HUES48 (cell line): Measurements from ENCODE around the gene EML6.
"Not testable (repeated sequence)": the region's sequence is repeated elsewhere in the genome, so short reads cannot be mapped to it uniquely, and the experiment has no call there.

ENCODE experiments used
- H3K27ac ChIP-seq: one replicate; pipeline ENCODE4 v1.7.0; 2013; ENCODE audit warnings: low read depth, low read length, inconsistent platforms
- H3K27me3 ChIP-seq: 2 replicates; pipeline ENCODE4 v1.6.1; 2013; ENCODE audit warnings: mild to moderate bottlenecking, low read length; ENCODE audit not compliant: control insufficient read depth, insufficient read depth
- H3K36me3 ChIP-seq: 2 replicates; pipeline ENCODE4 v1.6.1; 2013; ENCODE audit warnings: low read length; ENCODE audit not compliant: control insufficient read depth, insufficient read depth
- H3K4me1 ChIP-seq: 2 replicates; pipeline ENCODE4 v1.6.1; 2013; ENCODE audit warnings: mild to moderate bottlenecking, low read length; ENCODE audit not compliant: control insufficient read depth, insufficient read depth
- H3K4me3 ChIP-seq: 2 replicates; pipeline ENCODE4 v1.5.1; 2013; ENCODE audit warnings: mild to moderate bottlenecking, low read depth, low read length
- H3K9ac ChIP-seq: 2 replicates; pipeline ENCODE4 v1.6.1; 2013; ENCODE audit warnings: mild to moderate bottlenecking, low read depth, low read length, moderate library complexity
- H3K9me3 ChIP-seq: 2 replicates; pipeline ENCODE4 v1.6.1; 2013; ENCODE audit warnings: low read length; ENCODE audit not compliant: control insufficient read depth, insufficient read depth

The EML6 gene

DNA sequence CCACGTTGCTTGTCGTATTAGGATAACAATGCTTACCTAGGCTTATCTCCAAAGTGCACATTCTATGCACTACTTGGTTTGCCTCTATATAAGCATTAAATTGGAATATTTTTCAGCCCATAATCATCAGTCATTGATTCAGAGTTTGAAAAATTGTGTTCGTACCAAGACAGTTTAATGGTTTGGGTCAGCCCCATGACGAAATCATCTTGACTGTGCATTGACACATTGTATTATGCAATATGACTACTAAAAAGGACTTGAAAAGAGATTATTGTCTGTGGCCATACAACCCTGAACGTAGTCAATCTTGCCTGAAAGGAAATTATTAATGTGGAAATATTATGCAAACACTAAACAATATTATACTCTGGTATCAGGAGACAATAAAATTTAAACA is 141.3 kb downstream of the EML6 start:
- Histone ChIP-seq H3K27ac (no peak overlapping the region), H3K9ac (no peak overlapping the region), H3K27me3 (no peaks in the 10 kb centered on the region), H3K36me3 (no peaks in the 10 kb centered on the region), H3K9me3 (no peaks in the 10 kb centered on the region), H3K4me3 (no peak overlapping the region), H3K4me1 (peaks cover 11% of the 10 kb centered on the region)

GRCh38 chr2:54866179-54866578 is 142.7 kb downstream of the EML6 start:
- Histone ChIP-seq H3K27ac (no peak overlapping the region), H3K4me1 (peaks cover 11% of the 10 kb centered on the region), H3K9me3 (no peaks in the 10 kb centered on the region), H3K9ac (no peak overlapping the region), H3K36me3 (no peaks in the 10 kb centered on the region), H3K27me3 (no peaks in the 10 kb centered on the region), H3K4me3 (no peak overlapping the region)

DNA sequence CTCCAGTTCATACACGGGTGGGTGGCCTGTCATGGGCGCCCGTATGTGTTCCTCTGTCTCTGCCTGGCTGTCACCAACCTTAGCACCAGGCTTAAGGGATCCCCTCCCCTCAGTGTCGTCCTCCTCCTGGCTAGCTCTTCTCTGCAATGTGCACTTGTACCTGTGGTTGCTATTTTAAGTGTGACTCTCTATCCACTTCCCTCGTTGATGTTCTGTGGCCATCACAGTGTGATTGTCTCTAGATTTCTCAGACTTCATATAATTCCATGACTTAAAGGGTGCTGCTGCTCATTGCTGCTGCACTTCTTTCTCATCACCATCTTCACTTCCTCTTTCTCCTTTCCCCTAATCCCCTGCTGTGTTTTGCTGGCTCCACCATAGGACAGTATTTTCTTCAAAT is 143.4 kb downstream of the EML6 start:
- Histone ChIP-seq H3K27me3 (no peaks in the 10 kb centered on the region), H3K9ac (no peak overlapping the region), H3K36me3 (no peaks in the 10 kb centered on the region), H3K4me1 (peaks cover 11% of the 10 kb centered on the region), H3K27ac (no peak overlapping the region), H3K4me3 (no peak overlapping the region), H3K9me3 (no peaks in the 10 kb centered on the region)

DNA sequence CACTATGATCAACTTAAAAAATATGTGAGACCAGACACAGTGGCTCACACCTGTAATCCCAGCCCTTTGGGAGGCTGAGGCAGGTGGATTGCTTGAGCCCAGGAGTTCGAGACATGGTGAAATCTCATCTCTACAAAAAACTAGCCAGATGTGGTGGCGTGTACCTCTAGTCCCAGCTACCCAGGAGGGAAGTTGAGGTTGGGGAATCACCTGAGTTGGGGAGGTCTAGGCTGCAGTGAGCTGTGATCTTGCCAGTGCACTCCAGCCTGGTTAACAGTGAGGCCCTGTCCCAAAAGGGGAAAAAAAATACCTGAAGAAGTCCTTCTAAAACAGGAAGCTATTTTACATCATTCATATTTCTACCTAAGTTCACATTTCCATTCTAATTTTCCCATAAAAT is 144.0 kb downstream of the EML6 start:
- no peak overlapping the region for H3K4me3 ChIP-seq
- peaks cover 9% of the 10 kb centered on the region for H3K4me1 ChIP-seq
- no peaks in the 10 kb centered on the region for H3K36me3 ChIP-seq
- no peaks in the 10 kb centered on the region for H3K9me3 ChIP-seq
- no peak overlapping the region for H3K9ac ChIP-seq
- H3K27ac ChIP-seq, result no peak overlapping the region
- no peaks in the 10 kb centered on the region for H3K27me3 ChIP-seq

DNA sequence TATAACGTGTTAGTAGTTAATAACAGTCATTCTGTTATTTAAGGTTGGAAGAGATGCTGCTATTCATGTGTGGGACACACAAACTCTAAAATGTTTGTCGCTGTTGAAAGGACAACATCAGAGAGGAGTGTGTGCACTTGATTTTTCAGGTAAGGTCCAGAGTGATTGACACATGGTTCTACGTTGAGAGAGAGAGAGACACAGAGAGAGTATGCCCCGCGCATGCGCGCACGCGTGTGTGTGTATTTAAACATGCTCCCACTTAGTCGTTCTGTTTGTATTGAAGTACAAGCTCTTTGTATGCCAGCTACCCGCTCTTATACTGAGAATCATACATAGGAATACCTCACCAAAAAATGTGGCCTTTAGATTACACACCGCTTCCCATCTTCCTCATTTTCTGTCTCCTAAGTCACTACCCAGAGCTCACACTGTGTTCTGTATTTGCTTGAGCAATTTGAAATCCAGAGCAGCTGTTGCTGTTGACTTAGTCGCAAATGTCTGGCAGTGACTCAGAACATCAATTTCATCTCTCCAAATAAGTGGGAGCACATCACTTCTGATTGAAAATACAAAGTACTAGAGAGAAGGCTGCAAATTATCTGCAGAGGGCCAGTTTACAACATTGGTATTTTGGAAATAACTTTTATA is 148.1 kb downstream of the EML6 start:
- H3K36me3 ChIP-seq, result no peaks in the 10 kb centered on the region
- no peaks in the 10 kb centered on the region for H3K27me3 ChIP-seq
- H3K27ac ChIP-seq, result no peak overlapping the region

DNA sequence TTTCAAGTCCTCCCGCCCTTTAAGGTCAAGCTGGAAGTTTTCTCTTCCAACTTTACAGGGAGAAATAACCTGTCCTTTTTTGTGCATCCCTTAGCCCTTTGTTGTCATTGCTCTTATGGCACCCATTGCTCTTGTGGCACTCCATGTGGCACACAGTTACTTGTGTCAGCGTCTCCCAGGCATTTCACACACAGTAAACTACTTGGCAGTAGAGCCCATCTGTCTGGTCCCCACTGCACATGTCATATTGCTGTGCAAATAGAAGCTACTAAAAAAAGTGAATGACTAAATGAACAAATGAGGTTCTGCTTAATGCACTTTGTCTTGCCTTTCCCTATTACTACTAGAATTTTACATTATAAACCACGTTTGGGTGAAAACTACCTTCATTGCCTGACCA is 149.3 kb downstream of the EML6 start:
- H3K4me1 ChIP-seq, result no peaks in the 10 kb centered on the region

More for the DNA sequence above, 148.1 kb downstream of the EML6 start:
- no peaks in the 10 kb centered on the region for H3K9me3 ChIP-seq
- no peak overlapping the region for H3K4me3 ChIP-seq
- H3K9ac ChIP-seq, result no peak overlapping the region
- H3K4me1 ChIP-seq, result no peaks in the 10 kb centered on the region

DNA sequence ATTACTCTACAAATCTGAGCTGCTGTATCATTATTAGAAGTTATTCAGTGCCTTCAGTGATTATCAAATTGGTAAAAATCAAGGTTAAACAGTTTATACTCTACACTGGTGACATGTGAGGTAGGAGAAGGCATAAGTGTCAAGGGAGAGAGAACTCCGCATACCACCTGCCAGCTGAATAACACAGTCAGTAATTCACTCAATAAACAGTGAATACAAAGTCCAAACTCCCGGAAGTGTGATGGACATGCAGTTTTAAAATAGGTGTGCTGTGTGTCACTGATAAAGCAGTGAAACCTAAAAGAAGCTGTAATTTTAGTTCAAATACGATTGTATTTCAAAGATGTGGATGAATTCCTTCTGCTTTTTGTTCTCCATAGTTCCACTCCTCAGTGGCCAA is 149.8 kb downstream of the EML6 start:
- not testable (repeated sequence) for H3K9ac ChIP-seq, H3K4me1 ChIP-seq, H3K27ac ChIP-seq, H3K9me3 ChIP-seq, H3K36me3 ChIP-seq, H3K4me3 ChIP-seq, H3K27me3 ChIP-seq

More for the DNA sequence above, 149.3 kb downstream of the EML6 start:
- H3K27me3 ChIP-seq, result no peaks in the 10 kb centered on the region
- no peaks in the 10 kb centered on the region for H3K9me3 ChIP-seq
- no peak overlapping the region for H3K4me3 ChIP-seq
- H3K27ac ChIP-seq, result no peak overlapping the region
- no peaks in the 10 kb centered on the region for H3K36me3 ChIP-seq
- no peak overlapping the region for H3K9ac ChIP-seq

DNA sequence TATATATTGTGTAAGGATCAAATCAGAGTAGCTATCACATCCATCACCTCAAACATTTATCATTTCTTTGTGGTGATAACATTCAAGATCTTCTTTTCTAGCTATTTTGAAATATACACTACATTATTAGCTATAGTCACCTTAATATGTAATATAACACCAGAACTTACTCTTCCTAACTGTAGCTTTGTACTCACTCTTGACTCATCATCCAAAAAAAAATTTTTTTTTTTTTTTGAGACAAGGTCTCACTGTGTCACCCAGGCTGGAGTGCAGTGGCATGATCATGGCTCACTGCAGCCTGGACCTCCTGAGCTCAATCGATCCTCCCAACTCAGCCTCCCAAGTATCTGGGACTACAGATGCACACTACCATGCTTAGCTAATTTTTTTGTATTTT is 153.3 kb downstream of the EML6 start:
- Histone ChIP-seq H3K4me1 (no peaks in the 10 kb centered on the region), H3K9ac (no peak overlapping the region), H3K4me3 (no peak overlapping the region), H3K36me3 (no peaks in the 10 kb centered on the region), H3K27me3 (no peaks in the 10 kb centered on the region), H3K27ac (no peak overlapping the region), H3K9me3 (no peaks in the 10 kb centered on the region)

DNA sequence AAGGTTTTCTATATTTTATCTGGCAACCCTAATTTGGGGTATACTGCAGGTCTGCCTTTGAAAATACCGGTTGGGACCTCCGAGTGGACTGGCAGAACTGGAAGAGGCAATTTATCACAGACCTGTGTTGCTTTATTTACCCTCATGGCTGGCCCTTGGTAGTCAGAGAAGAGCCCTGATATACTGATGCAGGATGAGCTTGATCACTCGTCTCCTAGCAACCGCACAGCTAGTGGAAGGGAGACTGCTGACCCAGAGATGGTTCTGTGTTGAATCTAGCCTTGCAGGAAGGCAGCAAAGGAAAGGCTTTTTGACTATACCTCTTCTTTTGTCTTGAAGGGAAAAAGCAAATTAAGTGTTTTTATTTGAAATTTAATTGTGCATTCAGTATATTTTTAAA is 154.7 kb downstream of the EML6 start:
- Histone ChIP-seq H3K9me3 (no peaks in the 10 kb centered on the region), H3K27me3 (no peaks in the 10 kb centered on the region), H3K36me3 (no peaks in the 10 kb centered on the region), H3K4me1 (no peaks in the 10 kb centered on the region), H3K4me3 (no peak overlapping the region), H3K27ac (no peak overlapping the region), H3K9ac (no peak overlapping the region)

GRCh38 chr2:54879032-54879431 is 155.6 kb downstream of the EML6 start:
- H3K9ac ChIP-seq, result no peak overlapping the region
- H3K4me3 ChIP-seq, result no peak overlapping the region
- no peak overlapping the region for H3K27ac ChIP-seq
- no peaks in the 10 kb centered on the region for H3K36me3 ChIP-seq
- H3K4me1 ChIP-seq, result no peaks in the 10 kb centered on the region
- H3K9me3 ChIP-seq, result no peaks in the 10 kb centered on the region
- no peaks in the 10 kb centered on the region for H3K27me3 ChIP-seq

GRCh38 chr2:54879598-54880332 is 156.3 kb downstream of the EML6 start:
- H3K9me3 ChIP-seq, result no peaks in the 10 kb centered on the region
- H3K9ac ChIP-seq, result no peak overlapping the region
- H3K4me1 ChIP-seq, result no peaks in the 10 kb centered on the region
- H3K4me3 ChIP-seq, result no peak overlapping the region
- H3K27me3 ChIP-seq, result no peaks in the 10 kb centered on the region
- no peak overlapping the region for H3K27ac ChIP-seq
- no peaks in the 10 kb centered on the region for H3K36me3 ChIP-seq
